GM12878 (cell line): Measurements from ENCODE around the gene HRH3. TPM values are rescaled to one million over a fixed set of nuclear protein-coding genes. Genes with fewer than 3 reads are reported as not detected.

Source experiments
- ATAC-seq: fragments of 200-7000 bp; cut with Tn5 transposase; 3 replicates; pipeline ENCODE4 v1.9.1; 2020; ENCODE audit warnings: mild to moderate bottlenecking, moderate library complexity
- BruUV-seq: library from RNA; stranded (reverse); fragments of 400-500 nt; replicated peaks from 2 replicates; lab custom pipeline; 2021; lab: Mats Ljungman, UMichigan
- CTCF ChIA-PET: fragments of 300-600 bp; sonication (Branson Sonifier 250); formaldehyde crosslinking; extraction: SDS; loops from one replicate; lab custom pipeline; 2021; ENCODE audit warnings: inconsistent platforms; lab: Yijun Ruan, JAX
- POLR2A ChIA-PET: fragments of 350-600 bp; formaldehyde crosslinking; extraction: SDS; loops from one replicate; lab custom pipeline; 2021; ENCODE audit warnings: inconsistent platforms; lab: Charles Lee
- RAD21 ChIA-PET: fragments of 300-600 bp; sonication (Branson Sonifier 250); formaldehyde crosslinking; loops from one replicate; lab custom pipeline; 2023; ENCODE audit warnings: antibody characterized with exemption; ENCODE audit not compliant: unreplicated experiment; lab: Charles Lee
- SMC1A ChIA-PET: fragments of 300-600 bp; sonication (Branson Sonifier 250); formaldehyde crosslinking; loops from one replicate; lab custom pipeline; 2023; ENCODE audit not compliant: unreplicated experiment, uncharacterized antibody; lab: Charles Lee
- DNase-seq: peaks from one replicate; pipeline ENCODE4 v3.0.0-alpha.2; 2011; ENCODE audit warnings: low read depth, low spot score
- FAIRE-seq: peaks from 3 replicates; lab custom pipeline; 2011; peaks lifted over from hg19 to GRCh38; lab: Jason Lieb, UNC
- H2AFZ ChIP-seq: 2 replicates; pipeline ENCODE4 v1.6.0; 2011; ENCODE audit warnings: low read depth, low read length, control low read depth; ENCODE audit not compliant: control insufficient read depth
- H3K27ac ChIP-seq: 2 replicates; pipeline ENCODE4 v1.5.1; 2011; ENCODE audit warnings: control low read depth; ENCODE audit not compliant: control insufficient read depth, insufficient read depth
- H3K27me3 ChIP-seq, 2 experiments: replicated peaks in 1 of 2; 2 replicates each; pipeline versions ENCODE4 v1.6.0 to v1.6.1; 2011; ENCODE audit warnings: low read length in 1 of 2; ENCODE audit not compliant: control insufficient read depth in 2 of 2, insufficient read depth in 2 of 2
- H3K36me3 ChIP-seq, 2 experiments: 2 replicates each; pipeline ENCODE4 v1.5.1; 2011; ENCODE audit warnings: low read length in 1 of 2; ENCODE audit not compliant: control insufficient read depth in 2 of 2, insufficient read depth in 2 of 2
- H3K4me1 ChIP-seq: 2 replicates; pipeline ENCODE4 v1.6.1; 2011; ENCODE audit warnings: mild to moderate bottlenecking, low read length, moderate library complexity, mixed read lengths; ENCODE audit not compliant: control insufficient read depth, insufficient read depth
- H3K4me2 ChIP-seq: 2 replicates; pipeline ENCODE4 v1.6.0; 2011; ENCODE audit warnings: control low read depth; ENCODE audit not compliant: control insufficient read depth, insufficient read depth
- H3K4me3 ChIP-seq: fragments of 200-600 bp; sonication (generic); 2 replicates; pipeline ENCODE4 v1.5.1; 2016
- H3K79me2 ChIP-seq: 2 replicates; pipeline ENCODE4 v1.6.0; 2011; ENCODE audit warnings: low read length; ENCODE audit not compliant: control insufficient read depth, insufficient read depth
- H3K9ac ChIP-seq: 2 replicates; pipeline ENCODE4 v1.8.0; 2011; ENCODE audit warnings: low read length, control low read depth, mixed read lengths; ENCODE audit not compliant: control insufficient read depth, insufficient read depth
- H3K9me3 ChIP-seq: replicated peaks from 3 replicates; pipeline ENCODE4 v1.5.1; 2011; ENCODE audit warnings: mild to moderate bottlenecking, low read length; ENCODE audit not compliant: control insufficient read depth, insufficient read depth
- H4K20me1 ChIP-seq: 2 replicates; pipeline ENCODE4 v1.6.0; 2011; ENCODE audit not compliant: control insufficient read depth, insufficient read depth
- BCLAF1 ChIP-seq: fragments of 450-650 bp; IDR thresholded peaks from 2 replicates; pipeline ENCODE4 v1.6.1; 2017; ENCODE audit warnings: antibody characterized with exemption, mild to moderate bottlenecking, moderate library complexity
- CHD1 ChIP-seq: IDR thresholded peaks from 2 replicates; pipeline ENCODE4 v1.6.1; 2012; ENCODE audit warnings: low read depth, low read length, improper control_type of control experiment
- EZH2 ChIP-seq: IDR thresholded peaks from 2 replicates; pipeline ENCODE4 v1.6.1; 2012; ENCODE audit warnings: low read depth, mild to moderate bottlenecking, control low read depth, inconsistent platforms, low read length, borderline replicate concordance; ENCODE audit not compliant: control insufficient read depth
- HSF1 ChIP-seq: fragments of 150-350 bp; IDR thresholded peaks from 2 replicates; pipeline ENCODE4 v1.6.1; 2014; ENCODE audit warnings: mild to moderate bottlenecking, low read depth, low read length
- KDM1A ChIP-seq: fragments of 200-600 bp; sonication (generic); IDR thresholded peaks from 2 replicates; pipeline ENCODE4 v1.6.1; 2016; ENCODE audit warnings: borderline replicate concordance
- NR2F1 ChIP-seq: fragments of 450-650 bp; conservative IDR thresholded peaks from 2 replicates; pipeline ENCODE4 v1.6.1; 2017; ENCODE audit warnings: mild to moderate bottlenecking
- YY1 ChIP-seq: IDR thresholded peaks from 2 replicates; pipeline ENCODE4 v1.6.1; 2011; ENCODE audit warnings: low read depth, mild to moderate bottlenecking, low read length
- ZBTB11 ChIP-seq: fragments of 450-650 bp; formaldehyde crosslinking; IDR thresholded peaks from 2 replicates; pipeline ENCODE4 v1.5.0; 2022; ENCODE audit warnings: mild to moderate bottlenecking, missing genetic modification characterization
- WGBS: methylation state at CpG from one replicate; pipeline ENCODE4 v1.1.6; 2016; ENCODE audit warnings: low lambda C conversion rate; ENCODE audit not compliant: insufficient replicate concordance, insufficient coverage; ENCODE audit errors: missing lambda C conversion rate; 5-methylcytosine and 5-hydroxymethylcytosine counted together
- in situ Hi-C: fragments of 300-500 bp; cut with MboI; formaldehyde crosslinking; loops from 9 replicates; pipeline ENCODE4 v1.14.3; 2018; ENCODE audit warnings: mixed read lengths
- intact Hi-C: fragments of 100-400 bp; cut with micrococcal nuclease; formaldehyde crosslinking; loops from one replicate; pipeline ENCODE4 v1.14.2; 2022; ENCODE audit not compliant: unreplicated experiment
- polyA plus RNA-seq, 11 experiments: library from polyadenylated mRNA; depleted of rRNA in 4 of 11; unstranded in 6 of 11; stranded (reverse) in 5 of 11; fragments of >200 nt; fragmentation: Nextera tagmentation in 4 of 11; fragmentation: Illumina TruSeq in 1 of 11; extraction: Ambion mirVana in 4 of 11; extraction: Trizol in 1 of 11; gene quantifications; 1 replicate in 1 of 11; 2 replicates in 10 of 11; pipeline versions ENCODE4 v1.2.1 to v1.2.3, GENCODE V29; 2011 to 2016; ENCODE audit warnings: inconsistent platforms in 2 of 11, missing spikeins in 2 of 11, low read depth in 1 of 11
- total RNA-seq, 4 experiments: library from RNA; depleted of rRNA in 3 of 4; stranded (reverse); fragments of >200 nt in 3 of 4; fragmentation: Illumina TruSeq in 1 of 4; extraction: Trizol in 1 of 4; gene quantifications; 2 replicates each; pipeline versions ENCODE4 v1.2.1 to v1.2.3, GENCODE V29; 2013 to 2021
- TF ChIP-seq, protein P1 (sequence below): fragments of 450-650 bp; IDR thresholded peaks from 2 replicates; pipeline ENCODE4 v1.6.1; 2016; ENCODE audit warnings: mild to moderate bottlenecking, moderate library complexity, borderline replicate concordance
- TF ChIP-seq, protein P2 (sequence below): fragments of 450-650 bp; IDR thresholded peaks from 2 replicates; pipeline ENCODE4 v1.6.1; 2017; ENCODE audit warnings: borderline replicate concordance

HRH3 gene
- total and polyA plus RNA-seq, 10 of the 15 experiments (the other 5 are each of a cell fraction or from before 2014, with no cell fraction given) = not detected

DNA sequence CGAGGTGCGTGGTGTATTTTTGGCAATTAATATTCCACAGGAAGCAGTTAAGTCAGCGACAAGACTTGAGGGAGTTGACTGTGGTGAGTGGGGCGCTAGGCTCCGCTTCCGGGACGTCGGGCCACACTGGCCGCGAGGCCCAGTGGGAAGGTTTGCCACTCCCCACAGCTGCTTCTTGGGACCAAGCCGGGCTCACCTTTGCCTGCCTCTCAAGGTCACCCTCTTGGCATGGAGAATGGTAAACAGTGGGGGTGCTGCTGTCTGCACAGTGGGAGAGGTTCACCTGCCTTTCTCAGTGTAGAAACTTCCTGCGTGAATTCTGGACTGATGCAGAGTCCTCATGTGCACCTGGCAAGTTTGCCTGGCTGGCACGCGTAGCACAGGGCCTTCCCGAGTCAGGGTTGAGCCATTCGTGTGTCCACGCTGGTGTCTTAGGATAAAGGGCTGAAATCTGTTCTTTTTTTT is 24.6 kb upstream of the HRH3 start:
- H3K4me2 ChIP-seq = no peak overlapping the region
- intact Hi-C loops (no loop called here), in situ Hi-C loops (no loop called here)
- H3K27ac ChIP-seq = no peak overlapping the region
- BruUV-seq = no TSS peak
- SMC1A ChIA-PET = no interaction called here
- CTCF ChIA-PET = no interaction called here
- H4K20me1 ChIP-seq = no peaks in the 10 kb centered on the region; the same call in 1 of the 2 replicates
- POLR2A ChIA-PET = no interaction called here
- H3K36me3 ChIP-seq = no peaks in the 10 kb centered on the region; a peak in 2 of 4 replicates
- DNase-seq = no peak
- H3K4me1 ChIP-seq = peaks cover 4% of the 10 kb centered on the region
- H3K4me3 ChIP-seq = no peak overlapping the region
- H3K79me2 ChIP-seq = peaks cover 8% of the 10 kb centered on the region
- no peak overlapping the region for H3K9ac ChIP-seq
- ATAC-seq = no peak
- H2AFZ ChIP-seq = no peak overlapping the region
- RAD21 ChIA-PET = no interaction called here
- WGBS = 91% methylated on average over 17 of the region's 17 CpGs
- no peaks in the 10 kb centered on the region for H3K9me3 ChIP-seq
- no peak for FAIRE-seq
- H3K27me3 ChIP-seq = no peaks in the 10 kb centered on the region
- TF ChIP-seq NR2F1 (no peak), ZBTB11 (no peak), KDM1A (no peak), YY1 (no peak), CHD1 (no peak), HSF1 (no peak), EZH2 (no peak), BCLAF1 (no peak)
- TF ChIP-seq, protein P1, sequence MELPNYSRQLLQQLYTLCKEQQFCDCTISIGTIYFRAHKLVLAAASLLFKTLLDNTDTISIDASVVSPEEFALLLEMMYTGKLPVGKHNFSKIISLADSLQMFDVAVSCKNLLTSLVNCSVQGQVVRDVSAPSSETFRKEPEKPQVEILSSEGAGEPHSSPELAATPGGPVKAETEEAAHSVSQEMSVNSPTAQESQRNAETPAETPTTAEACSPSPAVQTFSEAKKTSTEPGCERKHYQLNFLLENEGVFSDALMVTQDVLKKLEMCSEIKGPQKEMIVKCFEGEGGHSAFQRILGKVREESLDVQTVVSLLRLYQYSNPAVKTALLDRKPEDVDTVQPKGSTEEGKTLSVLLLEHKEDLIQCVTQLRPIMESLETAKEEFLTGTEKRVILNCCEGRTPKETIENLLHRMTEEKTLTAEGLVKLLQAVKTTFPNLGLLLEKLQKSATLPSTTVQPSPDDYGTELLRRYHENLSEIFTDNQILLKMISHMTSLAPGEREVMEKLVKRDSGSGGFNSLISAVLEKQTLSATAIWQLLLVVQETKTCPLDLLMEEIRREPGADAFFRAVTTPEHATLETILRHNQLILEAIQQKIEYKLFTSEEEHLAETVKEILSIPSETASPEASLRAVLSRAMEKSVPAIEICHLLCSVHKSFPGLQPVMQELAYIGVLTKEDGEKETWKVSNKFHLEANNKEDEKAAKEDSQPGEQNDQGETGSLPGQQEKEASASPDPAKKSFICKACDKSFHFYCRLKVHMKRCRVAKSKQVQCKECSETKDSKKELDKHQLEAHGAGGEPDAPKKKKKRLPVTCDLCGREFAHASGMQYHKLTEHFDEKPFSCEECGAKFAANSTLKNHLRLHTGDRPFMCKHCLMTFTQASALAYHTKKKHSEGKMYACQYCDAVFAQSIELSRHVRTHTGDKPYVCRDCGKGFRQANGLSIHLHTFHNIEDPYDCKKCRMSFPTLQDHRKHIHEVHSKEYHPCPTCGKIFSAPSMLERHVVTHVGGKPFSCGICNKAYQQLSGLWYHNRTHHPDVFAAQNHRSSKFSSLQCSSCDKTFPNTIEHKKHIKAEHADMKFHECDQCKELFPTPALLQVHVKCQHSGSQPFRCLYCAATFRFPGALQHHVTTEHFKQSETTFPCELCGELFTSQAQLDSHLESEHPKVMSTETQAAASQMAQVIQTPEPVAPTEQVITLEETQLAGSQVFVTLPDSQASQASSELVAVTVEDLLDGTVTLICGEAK = no peak
- TF ChIP-seq, protein P2, sequence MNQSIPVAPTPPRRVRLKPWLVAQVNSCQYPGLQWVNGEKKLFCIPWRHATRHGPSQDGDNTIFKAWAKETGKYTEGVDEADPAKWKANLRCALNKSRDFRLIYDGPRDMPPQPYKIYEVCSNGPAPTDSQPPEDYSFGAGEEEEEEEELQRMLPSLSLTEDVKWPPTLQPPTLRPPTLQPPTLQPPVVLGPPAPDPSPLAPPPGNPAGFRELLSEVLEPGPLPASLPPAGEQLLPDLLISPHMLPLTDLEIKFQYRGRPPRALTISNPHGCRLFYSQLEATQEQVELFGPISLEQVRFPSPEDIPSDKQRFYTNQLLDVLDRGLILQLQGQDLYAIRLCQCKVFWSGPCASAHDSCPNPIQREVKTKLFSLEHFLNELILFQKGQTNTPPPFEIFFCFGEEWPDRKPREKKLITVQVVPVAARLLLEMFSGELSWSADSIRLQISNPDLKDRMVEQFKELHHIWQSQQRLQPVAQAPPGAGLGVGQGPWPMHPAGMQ = no peak
